Mesenchymal stem cell (in vitro differentiated cells and primary cell): ENCODE measurements around the gene NAGK.

Experiments
- DNase-seq: peaks from one replicate; pipeline ENCODE4 v3.0.0-alpha.2; 2013
- H2AFZ ChIP-seq: one replicate; pipeline ENCODE4 v1.6.1; 2013; ENCODE audit warnings: low read depth, mild to moderate bottlenecking, control low read depth, inconsistent platforms, low read length, moderate library complexity
- H2AK5ac ChIP-seq: 2 replicates; pipeline ENCODE4 v1.6.1; 2013; ENCODE audit warnings: low read length, moderate library complexity, mild to moderate bottlenecking, inconsistent platforms; ENCODE audit not compliant: severe bottlenecking
- H2BK120ac ChIP-seq: one replicate; pipeline ENCODE4 v1.6.1; 2013; ENCODE audit warnings: low read depth, mild to moderate bottlenecking, inconsistent platforms, low read length, moderate library complexity
- H2BK12ac ChIP-seq, 2 experiments: one replicate each; pipeline ENCODE4 v1.6.1; 2013; ENCODE audit warnings: inconsistent platforms in 2 of 2, low read length in 2 of 2, mild to moderate bottlenecking in 2 of 2, moderate library complexity in 2 of 2, control low read depth in 1 of 2
- H2BK15ac ChIP-seq: one replicate; pipeline ENCODE4 v1.6.1; 2013; ENCODE audit warnings: mild to moderate bottlenecking, low read depth, inconsistent platforms; ENCODE audit not compliant: poor library complexity, severe bottlenecking
- H2BK5ac ChIP-seq: 2 replicates; pipeline ENCODE4 v1.6.1; 2013; ENCODE audit warnings: low read depth, mild to moderate bottlenecking, low read length, control low read depth, inconsistent platforms; ENCODE audit not compliant: poor library complexity, severe bottlenecking
- H3K14ac ChIP-seq, 2 experiments: one replicate each; pipeline ENCODE4 v1.6.1; 2013; ENCODE audit warnings: inconsistent platforms in 2 of 2, low read length in 2 of 2, control low read depth in 1 of 2, mild to moderate bottlenecking in 1 of 2, moderate library complexity in 1 of 2
- H3K18ac ChIP-seq, 2 experiments: one replicate each; pipeline ENCODE4 v1.6.1; 2013; ENCODE audit warnings: inconsistent platforms in 2 of 2, low read length in 2 of 2, control low read depth in 1 of 2, low read depth in 1 of 2, mild to moderate bottlenecking in 1 of 2
- H3K23ac ChIP-seq, 2 experiments: one replicate each; pipeline ENCODE4 v1.6.1; 2013; ENCODE audit warnings: inconsistent platforms in 2 of 2, low read length in 2 of 2, mild to moderate bottlenecking in 2 of 2, moderate library complexity in 2 of 2, control low read depth in 1 of 2
- H3K27ac ChIP-seq: 2 replicates; pipeline ENCODE4 v1.5.1; 2013; ENCODE audit warnings: mild to moderate bottlenecking, moderate library complexity, low read length, control low read depth, inconsistent platforms; ENCODE audit not compliant: poor library complexity, severe bottlenecking
- H3K27me3 ChIP-seq, 2 experiments: 2 replicates each; pipeline versions ENCODE4 v1.6.1 to v1.7.0; 2013; ENCODE audit warnings: low read length in 2 of 2, mild to moderate bottlenecking in 2 of 2, moderate library complexity in 2 of 2, control low read depth in 1 of 2, inconsistent platforms in 1 of 2; ENCODE audit not compliant: control insufficient read depth in 1 of 2, insufficient read depth in 1 of 2
- H3K36me3 ChIP-seq, 2 experiments: 2 replicates each; pipeline versions ENCODE4 v1.6.1 to v1.7.0; 2013; ENCODE audit warnings: low read length in 2 of 2, control low read depth in 1 of 2, inconsistent platforms in 1 of 2, low read depth in 1 of 2, mild to moderate bottlenecking in 1 of 2; ENCODE audit not compliant: insufficient read depth in 2 of 2, control insufficient read depth in 1 of 2
- H3K4ac ChIP-seq, 2 experiments: one replicate each; pipeline ENCODE4 v1.6.1; 2013; ENCODE audit warnings: inconsistent platforms in 2 of 2, low read length in 2 of 2, mild to moderate bottlenecking in 2 of 2, moderate library complexity in 2 of 2, control low read depth in 1 of 2, low read depth in 1 of 2
- H3K4me1 ChIP-seq: 2 replicates; pipeline ENCODE4 v1.6.1; 2013; ENCODE audit warnings: low read depth, low read length, control low read depth; ENCODE audit not compliant: control insufficient read depth, insufficient read depth
- H3K4me2 ChIP-seq: 2 replicates; pipeline ENCODE4 v1.6.1; 2013; ENCODE audit warnings: low read length, mild to moderate bottlenecking, inconsistent platforms; ENCODE audit not compliant: poor library complexity, severe bottlenecking
- H3K4me3 ChIP-seq, 2 experiments: 2 replicates each; pipeline versions ENCODE4 v1.5.1 to v1.7.0; 2013; ENCODE audit warnings: low read length in 2 of 2, mild to moderate bottlenecking in 2 of 2, control low read depth in 1 of 2, low read depth in 1 of 2; ENCODE audit not compliant: insufficient read depth in 1 of 2
- H3K79me1 ChIP-seq: replicated peaks from 2 replicates; pipeline ENCODE4 v1.6.1; 2013; ENCODE audit warnings: mild to moderate bottlenecking, control low read depth, low read length, inconsistent platforms; ENCODE audit not compliant: poor library complexity, severe bottlenecking
- H3K9ac ChIP-seq: 2 replicates; pipeline ENCODE4 v1.7.0; 2013; ENCODE audit warnings: mild to moderate bottlenecking, low read length, moderate library complexity
- H3K9me3 ChIP-seq: 2 replicates; pipeline ENCODE4 v1.7.0; 2013; ENCODE audit warnings: mild to moderate bottlenecking, low read length; ENCODE audit not compliant: control insufficient read depth
- H4K8ac ChIP-seq: one replicate; pipeline ENCODE4 v1.6.1; 2013; ENCODE audit warnings: inconsistent platforms, mild to moderate bottlenecking, low read length, moderate library complexity
- H4K91ac ChIP-seq: one replicate; pipeline ENCODE4 v1.6.1; 2013; ENCODE audit warnings: mild to moderate bottlenecking, low read length, inconsistent platforms
- WGBS: methylation state at CpG from one replicate; pipeline ENCODE4 v1.1.7; 2013; ENCODE audit warnings: mixed read lengths; 5-methylcytosine and 5-hydroxymethylcytosine counted together

NAGK gene

DNA sequence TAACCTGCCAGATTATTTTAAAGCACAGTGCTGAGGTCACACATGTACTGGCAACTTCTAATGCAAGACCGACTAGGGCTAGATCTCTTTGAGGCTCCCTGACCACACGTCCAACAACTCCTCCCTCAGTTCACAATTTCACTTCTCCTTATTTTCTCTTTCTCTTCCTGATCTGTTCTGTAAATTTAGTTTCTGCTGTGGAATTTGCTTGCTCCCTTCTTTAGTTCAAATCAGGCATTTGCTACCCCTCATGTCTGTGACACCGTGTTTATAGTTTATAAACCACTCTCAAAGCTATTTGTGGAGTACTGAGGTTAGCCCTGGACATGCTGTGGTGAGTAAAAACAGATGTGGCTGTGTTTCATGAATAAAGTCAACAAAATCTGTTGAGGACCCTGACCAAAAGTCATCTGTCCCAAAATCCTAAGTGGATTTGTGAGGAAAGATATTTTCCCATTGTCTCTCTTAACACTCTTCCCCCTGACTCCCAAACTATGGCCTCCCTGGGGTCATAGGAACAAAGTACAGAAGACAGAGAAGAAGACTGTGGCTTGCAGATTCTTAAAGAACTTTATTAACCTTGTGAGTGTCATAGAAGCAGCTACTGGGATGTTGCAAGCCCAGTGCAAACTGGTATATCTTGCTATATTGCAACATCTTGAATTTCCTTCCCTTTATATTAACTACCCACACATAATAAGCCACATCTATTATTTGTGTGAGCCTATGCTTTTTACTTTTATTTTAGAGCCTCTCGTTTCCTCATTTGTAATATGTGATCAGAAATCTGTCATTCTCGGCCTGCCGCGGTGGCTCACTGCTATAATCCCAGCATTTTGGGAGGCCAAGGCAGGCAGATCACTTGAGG is 3.5 kb upstream of the NAGK start:
- H2AFZ ChIP-seq, result no peak overlapping the region
- H3K27ac ChIP-seq, result no peak overlapping the region
- peak overlapping the region in 1 of 2 experiments; percentile 16 for H3K18ac ChIP-seq
- no peak overlapping the region for H2BK120ac ChIP-seq
- H3K9ac ChIP-seq, result no peak overlapping the region
- peaks cover 2% of the 10 kb centered on the region for H3K79me1 ChIP-seq
- 70% methylated on average over 6 of the region's 7 CpGs for WGBS
- H3K4me2 ChIP-seq, result no peak overlapping the region
- H3K4me3 ChIP-seq, result no peak overlapping the region
- H2AK5ac ChIP-seq, result no peak overlapping the region
- no peak overlapping the region for H3K23ac ChIP-seq
- DNase-seq, result peak; percentile 83
- H4K8ac ChIP-seq, result no peak overlapping the region
- H3K4ac ChIP-seq, result peak overlapping the region in 1 of 2 experiments; percentile 27
- H3K9me3 ChIP-seq, result no peaks in the 10 kb centered on the region
- peaks cover 10 to 32% of the 10 kb centered on the region in 2 experiments for H3K27me3 ChIP-seq
- no peak overlapping the region for H3K14ac ChIP-seq
- no peak overlapping the region for H2BK12ac ChIP-seq
- H4K91ac ChIP-seq, result no peak overlapping the region
- H3K4me1 ChIP-seq, result peaks cover 5% of the 10 kb centered on the region
- H2BK5ac ChIP-seq, result no peak overlapping the region
- H3K36me3 ChIP-seq, result no peaks in the 10 kb centered on the region
- H2BK15ac ChIP-seq, result no peak overlapping the region

DNA sequence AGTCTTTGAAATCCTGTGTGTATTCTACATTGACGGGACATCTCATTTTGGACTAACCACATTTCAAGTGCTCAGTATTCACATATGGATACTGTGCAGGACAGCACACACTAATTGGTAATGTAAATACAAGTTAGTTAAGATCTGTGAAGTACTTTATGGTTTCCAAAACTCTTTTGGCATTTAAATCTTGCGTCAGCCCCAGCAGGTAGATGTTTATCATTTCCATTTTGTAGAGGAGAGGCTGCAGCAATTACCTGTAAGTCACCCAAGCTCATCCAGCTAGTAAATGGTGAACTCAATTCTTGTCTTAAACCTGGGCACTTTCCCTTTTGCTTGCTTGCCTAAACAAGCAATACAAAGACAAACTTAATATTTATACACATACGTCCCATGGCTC is 1.6 kb upstream of the NAGK start:
- Histone ChIP-seq H3K4me2 (no peak overlapping the region), H3K14ac (no peak overlapping the region), H2AFZ (no peak overlapping the region), H3K27ac (no peak overlapping the region), H2BK12ac (no peak overlapping the region), H3K18ac (no peak overlapping the region), H3K79me1 (peaks cover 12% of the 10 kb centered on the region), H2BK120ac (no peak overlapping the region), H2AK5ac (no peak overlapping the region), H4K8ac (no peak overlapping the region), H3K9ac (peak overlapping the region; percentile 95), H3K23ac (no peak overlapping the region), H4K91ac (no peak overlapping the region), H3K4ac (no peak overlapping the region), H2BK5ac (no peak overlapping the region), H3K9me3 (no peaks in the 10 kb centered on the region), H3K4me1 (peaks cover 18% of the 10 kb centered on the region), H2BK15ac (no peak overlapping the region), H3K4me3 (peak overlapping the region in 1 of 2 experiments; percentile 89), H3K36me3 (peaks cover 12 to 14% of the 10 kb centered on the region in 2 experiments), H3K27me3 (peaks cover 10 to 17% of the 10 kb centered on the region in 2 experiments)
- 96% methylated on average over 2 of the region's 3 CpGs for WGBS
- no peak for DNase-seq

DNA sequence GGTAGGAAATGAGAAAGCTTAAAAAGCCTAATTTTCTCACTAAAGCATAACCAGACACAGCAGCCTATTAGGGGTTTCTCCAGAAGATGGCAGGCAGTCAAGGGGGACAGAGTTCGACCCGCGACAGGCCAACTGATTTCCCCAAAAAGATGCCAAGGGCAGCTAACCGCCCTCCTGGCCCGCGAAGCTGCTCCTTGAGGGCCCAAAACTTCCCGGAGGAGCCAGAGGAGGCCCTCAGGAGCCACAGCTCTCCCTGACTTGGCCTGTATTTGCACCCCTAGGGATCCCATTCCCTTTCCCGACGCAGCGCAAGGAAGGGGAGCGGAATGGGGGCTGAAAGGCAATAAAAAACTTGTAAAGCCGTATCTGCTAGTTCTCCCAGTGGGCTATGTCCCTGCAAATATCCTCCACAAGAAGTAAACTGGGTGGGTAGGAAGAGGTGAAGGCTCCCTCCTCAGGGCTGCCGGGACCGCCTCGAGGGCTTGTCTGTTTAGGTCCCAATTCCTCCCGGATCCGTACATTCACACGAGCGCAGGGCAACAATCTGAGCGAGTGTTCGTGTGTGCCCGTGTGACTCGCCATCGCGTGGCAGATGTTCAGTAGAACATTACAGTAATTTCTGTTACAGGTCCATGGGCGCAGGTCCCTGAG is 756 bp upstream of the NAGK start:
- Histone ChIP-seq H2BK120ac (no peak overlapping the region), H3K79me1 (peaks cover 17% of the 10 kb centered on the region), H3K27ac (peak overlapping the region; percentile 61), H2BK12ac (no peak overlapping the region), H3K4ac (peak overlapping the region; percentile 68 to 92), H4K8ac (peak overlapping the region; percentile 98), H3K18ac (peak overlapping the region; percentile 91 to 93), H3K4me3 (peak overlapping the region; percentile 89 to 95), H3K23ac (no peak overlapping the region), H3K14ac (peak overlapping the region in 1 of 2 experiments; percentile 81), H2BK5ac (no peak overlapping the region), H4K91ac (peak overlapping the region; percentile 93), H3K4me2 (peak overlapping the region; percentile 83), H2BK15ac (peak overlapping the region; percentile 70), H3K4me1 (peaks cover 18% of the 10 kb centered on the region), H3K9me3 (no peaks in the 10 kb centered on the region), H2AK5ac (peak overlapping the region; percentile 21), H3K27me3 (peaks cover 10 to 12% of the 10 kb centered on the region in 2 experiments), H3K9ac (peak overlapping the region; percentile 95), H2AFZ (peak overlapping the region; percentile 60), H3K36me3 (peaks cover 16 to 22% of the 10 kb centered on the region in 2 experiments)
- DNase-seq, result no peak
- whole genome bisulfite sequencing, result 17% methylated on average over 26 of the region's 26 CpGs

DNA sequence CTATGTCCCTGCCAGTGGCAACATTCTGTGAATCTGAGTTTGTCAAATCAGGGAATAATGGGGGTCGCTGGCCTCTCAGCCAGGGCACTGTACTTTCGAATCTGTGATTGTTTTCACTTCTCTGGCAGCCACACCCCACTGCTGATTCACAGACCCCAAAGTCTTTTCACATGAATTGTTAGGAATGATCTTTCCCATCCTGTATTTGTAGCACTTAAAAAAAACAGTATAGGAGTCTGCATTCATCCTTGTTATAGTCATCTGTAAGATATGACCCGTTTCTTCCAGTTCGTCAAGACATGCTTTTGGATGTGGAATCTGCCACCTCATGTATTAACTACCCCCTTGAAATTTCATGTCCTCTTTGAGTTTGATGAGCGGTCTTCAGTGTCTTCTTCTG is 928 bp downstream of the NAGK start:
- Histone ChIP-seq H3K14ac (peak overlapping the region in 1 of 2 experiments; percentile 48), H3K27ac (no peak overlapping the region), H3K4me3 (peak overlapping the region; percentile 89 to 95), H2BK12ac (no peak overlapping the region), H3K36me3 (peaks cover 32 to 38% of the 10 kb centered on the region in 2 experiments), H3K18ac (no peak overlapping the region), H2BK120ac (no peak overlapping the region), H4K8ac (no peak overlapping the region), H2AK5ac (no peak overlapping the region), H3K27me3 (peaks cover 0 to 4% of the 10 kb centered on the region in 2 experiments), H2AFZ (no peak overlapping the region), H3K4me2 (peak overlapping the region; percentile 81), H3K79me1 (peaks cover 32% of the 10 kb centered on the region), H2BK5ac (no peak overlapping the region), H3K4me1 (peaks cover 18% of the 10 kb centered on the region), H3K9ac (peak overlapping the region; percentile 95), H3K4ac (peak overlapping the region in 1 of 2 experiments; percentile 97), H3K23ac (no peak overlapping the region), H4K91ac (no peak overlapping the region), H3K9me3 (no peaks in the 10 kb centered on the region), H2BK15ac (no peak overlapping the region)
- WGBS, result 31% methylated on average over 4 of the region's 5 CpGs
- DNase-seq, result peak; percentile 16
